WTC11 (cell line): ENCODE measurements around the gene PCDH9.

Source experiments
- CREB1 ChIP-seq: sonication (generic); formaldehyde crosslinking; IDR thresholded peaks from 2 replicates; pipeline ENCODE4 v1.8.0; 2023; ENCODE audit warnings: mild to moderate bottlenecking, missing genetic modification reagents
- ELF4 ChIP-seq: sonication (generic); formaldehyde crosslinking; IDR thresholded peaks from 2 replicates; pipeline ENCODE4 v1.8.1; 2022; ENCODE audit warnings: low read depth, mild to moderate bottlenecking, moderate library complexity, missing genetic modification reagents
- HMGA2 ChIP-seq: fragments of 250-450 bp; sonication (Bioruptor Pico); IDR thresholded peaks from 2 replicates; pipeline ENCODE4 v1.4.0; 2021; ENCODE audit warnings: mild to moderate bottlenecking, moderate library complexity
- RELA ChIP-seq: sonication (generic); formaldehyde crosslinking; IDR thresholded peaks from 2 replicates; pipeline ENCODE4 v1.8.1; 2022; ENCODE audit warnings: missing genetic modification reagents, mild to moderate bottlenecking, borderline replicate concordance
- SMAD4 ChIP-seq: sonication (generic); formaldehyde crosslinking; IDR thresholded peaks from 2 replicates; pipeline ENCODE4 v1.8.0; 2022; ENCODE audit warnings: mild to moderate bottlenecking, missing genetic modification reagents
- SP1 ChIP-seq: sonication (generic); formaldehyde crosslinking; conservative IDR thresholded peaks from 2 replicates; pipeline ENCODE4 v1.8.1; 2022; ENCODE audit warnings: missing genetic modification reagents
- STAT6 ChIP-seq: sonication (generic); formaldehyde crosslinking; conservative IDR thresholded peaks from 2 replicates; pipeline ENCODE4 v1.8.1; 2023; ENCODE audit warnings: mild to moderate bottlenecking, low read depth, missing genetic modification reagents, moderate library complexity
- ZNF232 ChIP-seq: sonication (generic); formaldehyde crosslinking; IDR thresholded peaks from 2 replicates; pipeline ENCODE4 v1.8.0; 2022; ENCODE audit warnings: mild to moderate bottlenecking, missing genetic modification reagents
- ZNF416 ChIP-seq: fragments of 250-450 bp; sonication (Bioruptor Pico); IDR thresholded peaks from 2 replicates; pipeline ENCODE4 v1.9.0; 2021; ENCODE audit warnings: mild to moderate bottlenecking, inconsistent platforms
- TF ChIP-seq, protein P1 (sequence below): fragments of 200-600 bp; IDR thresholded peaks from 2 replicates; pipeline ENCODE4 v1.8.0; 2022; ENCODE audit warnings: antibody characterized with exemption
- TF ChIP-seq, protein P2 (sequence below): fragments of 250-450 bp; sonication (Bioruptor Pico); IDR thresholded peaks from 2 replicates; pipeline ENCODE4 v2.1.2; 2022; ENCODE audit warnings: mild to moderate bottlenecking, moderate library complexity
- TF ChIP-seq, protein P3 (sequence below): sonication (generic); formaldehyde crosslinking; IDR thresholded peaks from 2 replicates; pipeline ENCODE4 v1.8.0; 2022; ENCODE audit warnings: mild to moderate bottlenecking, missing genetic modification reagents
- TF ChIP-seq, protein P4 (sequence below): sonication (generic); formaldehyde crosslinking; IDR thresholded peaks from 2 replicates; pipeline ENCODE4 v1.8.1; 2023; ENCODE audit warnings: mild to moderate bottlenecking, missing genetic modification reagents, moderate library complexity

DNA sequence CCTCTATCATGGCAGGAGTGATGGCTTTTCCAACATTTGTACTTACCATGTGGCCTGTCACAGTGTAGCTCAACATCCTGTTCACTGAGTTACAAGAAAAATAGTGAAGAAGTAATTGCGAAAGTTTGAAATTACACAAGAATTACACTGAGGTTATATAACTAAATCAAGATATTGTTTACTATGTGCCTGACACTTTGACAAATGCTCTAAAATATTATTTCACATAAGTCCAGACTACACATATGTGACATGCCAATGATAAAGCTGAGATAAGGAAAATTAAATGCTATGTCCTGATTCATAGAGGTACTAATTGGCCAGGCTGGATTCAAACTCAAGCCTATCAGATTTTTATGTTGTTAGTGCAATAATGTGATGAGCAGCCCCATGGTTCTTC lies 451.7 kb downstream of the PCDH9 start:
- TF ChIP-seq, protein P1, sequence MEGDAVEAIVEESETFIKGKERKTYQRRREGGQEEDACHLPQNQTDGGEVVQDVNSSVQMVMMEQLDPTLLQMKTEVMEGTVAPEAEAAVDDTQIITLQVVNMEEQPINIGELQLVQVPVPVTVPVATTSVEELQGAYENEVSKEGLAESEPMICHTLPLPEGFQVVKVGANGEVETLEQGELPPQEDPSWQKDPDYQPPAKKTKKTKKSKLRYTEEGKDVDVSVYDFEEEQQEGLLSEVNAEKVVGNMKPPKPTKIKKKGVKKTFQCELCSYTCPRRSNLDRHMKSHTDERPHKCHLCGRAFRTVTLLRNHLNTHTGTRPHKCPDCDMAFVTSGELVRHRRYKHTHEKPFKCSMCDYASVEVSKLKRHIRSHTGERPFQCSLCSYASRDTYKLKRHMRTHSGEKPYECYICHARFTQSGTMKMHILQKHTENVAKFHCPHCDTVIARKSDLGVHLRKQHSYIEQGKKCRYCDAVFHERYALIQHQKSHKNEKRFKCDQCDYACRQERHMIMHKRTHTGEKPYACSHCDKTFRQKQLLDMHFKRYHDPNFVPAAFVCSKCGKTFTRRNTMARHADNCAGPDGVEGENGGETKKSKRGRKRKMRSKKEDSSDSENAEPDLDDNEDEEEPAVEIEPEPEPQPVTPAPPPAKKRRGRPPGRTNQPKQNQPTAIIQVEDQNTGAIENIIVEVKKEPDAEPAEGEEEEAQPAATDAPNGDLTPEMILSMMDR, result no peak
- TF ChIP-seq ELF4 (CRISPR knock-in tag) (no peak), RELA (CRISPR knock-in tag) (no peak), STAT6 (CRISPR knock-in tag) (no peak), ZNF416 (CRISPR knock-in tag) (no peak), CREB1 (CRISPR knock-in tag) (no peak), ZNF232 (CRISPR knock-in tag) (no peak), SP1 (no peak), HMGA2 (CRISPR knock-in tag) (no peak), SMAD4 (CRISPR knock-in tag) (no peak)
- TF ChIP-seq, protein P2, sequence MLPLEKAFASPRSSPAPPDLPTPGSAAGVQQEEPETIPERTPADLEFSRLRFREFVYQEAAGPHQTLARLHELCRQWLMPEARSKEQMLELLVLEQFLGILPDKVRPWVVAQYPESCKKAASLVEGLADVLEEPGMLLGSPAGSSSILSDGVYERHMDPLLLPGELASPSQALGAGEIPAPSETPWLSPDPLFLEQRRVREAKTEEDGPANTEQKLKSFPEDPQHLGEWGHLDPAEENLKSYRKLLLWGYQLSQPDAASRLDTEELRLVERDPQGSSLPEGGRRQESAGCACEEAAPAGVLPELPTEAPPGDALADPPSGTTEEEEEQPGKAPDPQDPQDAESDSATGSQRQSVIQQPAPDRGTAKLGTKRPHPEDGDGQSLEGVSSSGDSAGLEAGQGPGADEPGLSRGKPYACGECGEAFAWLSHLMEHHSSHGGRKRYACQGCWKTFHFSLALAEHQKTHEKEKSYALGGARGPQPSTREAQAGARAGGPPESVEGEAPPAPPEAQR, result no peak
- TF ChIP-seq, protein P3, sequence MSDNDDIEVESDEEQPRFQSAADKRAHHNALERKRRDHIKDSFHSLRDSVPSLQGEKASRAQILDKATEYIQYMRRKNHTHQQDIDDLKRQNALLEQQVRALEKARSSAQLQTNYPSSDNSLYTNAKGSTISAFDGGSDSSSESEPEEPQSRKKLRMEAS (CRISPR knock-in tag), result no peak
- TF ChIP-seq, protein P4, sequence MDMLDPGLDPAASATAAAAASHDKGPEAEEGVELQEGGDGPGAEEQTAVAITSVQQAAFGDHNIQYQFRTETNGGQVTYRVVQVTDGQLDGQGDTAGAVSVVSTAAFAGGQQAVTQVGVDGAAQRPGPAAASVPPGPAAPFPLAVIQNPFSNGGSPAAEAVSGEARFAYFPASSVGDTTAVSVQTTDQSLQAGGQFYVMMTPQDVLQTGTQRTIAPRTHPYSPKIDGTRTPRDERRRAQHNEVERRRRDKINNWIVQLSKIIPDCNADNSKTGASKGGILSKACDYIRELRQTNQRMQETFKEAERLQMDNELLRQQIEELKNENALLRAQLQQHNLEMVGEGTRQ (CRISPR knock-in tag), result no peak
